Gastrocnemius medialis (tissue), 4 donors: ENCODE results near the gene CLNK.

Experiments used
- POLR2A ChIP-seq, 2 donors: fragments of 450-650 bp; IDR thresholded peaks; one replicate each; pipeline ENCODE4 v1.6.1; 2017; ENCODE audit warnings: antibody characterized with exemption in 2 of 2, mild to moderate bottlenecking in 2 of 2, moderate library complexity in 2 of 2
- TF ChIP-seq, protein P1 (sequence below), 5 experiments: fragments of 450-650 bp in 3 of 5; fragments of 200-600 bp in 2 of 5; sonication (generic) in 2 of 5; IDR thresholded peaks in 4 of 5; conservative IDR thresholded peaks in 1 of 5; 1 replicate in 4 of 5; 2 replicates in 1 of 5; pipeline ENCODE4 v1.5.1; 2016 to 2019; ENCODE audit warnings: antibody characterized with exemption in 5 of 5, mild to moderate bottlenecking in 3 of 5, moderate library complexity in 3 of 5

DNA sequence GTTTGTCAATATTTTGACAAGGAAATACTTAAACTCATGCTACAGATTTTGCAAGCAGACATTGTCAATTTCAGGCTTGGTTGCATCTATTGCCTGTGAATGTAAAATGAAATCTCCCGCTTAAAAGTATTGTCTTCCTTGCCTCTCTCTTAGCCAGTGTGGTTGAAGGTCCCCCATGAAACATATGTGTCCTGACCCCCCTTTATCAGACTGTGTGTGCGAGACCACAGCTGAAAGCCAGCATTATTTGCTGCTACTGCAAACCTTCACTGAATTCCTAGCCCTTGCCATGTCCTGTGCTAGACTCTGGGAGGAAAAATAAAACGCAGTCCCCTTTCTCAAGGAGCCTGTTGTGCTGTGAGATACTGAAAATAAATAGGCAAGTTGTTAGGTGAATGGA, 16.6 kb upstream of the CLNK start:
- TF ChIP-seq, protein P1, sequence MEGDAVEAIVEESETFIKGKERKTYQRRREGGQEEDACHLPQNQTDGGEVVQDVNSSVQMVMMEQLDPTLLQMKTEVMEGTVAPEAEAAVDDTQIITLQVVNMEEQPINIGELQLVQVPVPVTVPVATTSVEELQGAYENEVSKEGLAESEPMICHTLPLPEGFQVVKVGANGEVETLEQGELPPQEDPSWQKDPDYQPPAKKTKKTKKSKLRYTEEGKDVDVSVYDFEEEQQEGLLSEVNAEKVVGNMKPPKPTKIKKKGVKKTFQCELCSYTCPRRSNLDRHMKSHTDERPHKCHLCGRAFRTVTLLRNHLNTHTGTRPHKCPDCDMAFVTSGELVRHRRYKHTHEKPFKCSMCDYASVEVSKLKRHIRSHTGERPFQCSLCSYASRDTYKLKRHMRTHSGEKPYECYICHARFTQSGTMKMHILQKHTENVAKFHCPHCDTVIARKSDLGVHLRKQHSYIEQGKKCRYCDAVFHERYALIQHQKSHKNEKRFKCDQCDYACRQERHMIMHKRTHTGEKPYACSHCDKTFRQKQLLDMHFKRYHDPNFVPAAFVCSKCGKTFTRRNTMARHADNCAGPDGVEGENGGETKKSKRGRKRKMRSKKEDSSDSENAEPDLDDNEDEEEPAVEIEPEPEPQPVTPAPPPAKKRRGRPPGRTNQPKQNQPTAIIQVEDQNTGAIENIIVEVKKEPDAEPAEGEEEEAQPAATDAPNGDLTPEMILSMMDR (IDR thresholded peaks at IDR 0.05 in 4 of 5, conservative IDR thresholded peaks at IDR 0.05 in 1 of 5) = no peak
- TF ChIP-seq POLR2A (IDR thresholded peaks at IDR 0.05) = no peak
